Endothelial cell of umbilical vein (primary cell): ENCODE measurements around the gene CNN1.

Experiments used
- CTCF ChIP-seq, 2 donors: IDR thresholded peaks; 1 replicate in 1 of 2; 2 replicates in 1 of 2; pipeline ENCODE4 v1.5.1; 2011; ENCODE audit warnings: low read length in 2 of 2, mild to moderate bottlenecking in 2 of 2, moderate library complexity in 2 of 2, control low read depth in 1 of 2, inconsistent platforms in 1 of 2, low read depth in 1 of 2; ENCODE audit not compliant: insufficient read depth in 1 of 2; ENCODE audit errors: extremely low read depth in 1 of 2
- EZH2 ChIP-seq: IDR thresholded peaks from 2 replicates; pipeline ENCODE4 v1.6.1; 2012; ENCODE audit warnings: borderline replicate concordance, low read depth, mild to moderate bottlenecking, moderate library complexity, low read length, inconsistent platforms; ENCODE audit not compliant: severe bottlenecking
- FOS ChIP-seq: IDR thresholded peaks from 2 replicates; pipeline ENCODE4 v1.6.1; 2011; ENCODE audit warnings: mild to moderate bottlenecking, low read length, moderate library complexity, borderline replicate concordance; ENCODE audit not compliant: insufficient read depth
- GATA2 ChIP-seq: IDR thresholded peaks from 2 replicates; pipeline ENCODE4 v1.7.0; 2011; ENCODE audit warnings: low read depth, mild to moderate bottlenecking, moderate library complexity, mixed read lengths, low read length; ENCODE audit not compliant: insufficient read length, insufficient read depth
- JUN ChIP-seq: IDR thresholded peaks from 2 replicates; pipeline ENCODE4 v1.6.1; 2011; ENCODE audit warnings: borderline replicate concordance, low read depth; ENCODE audit not compliant: insufficient read length, insufficient read depth
- MYC ChIP-seq: IDR thresholded peaks from one replicate; pipeline ENCODE4 v1.6.1; 2011; ENCODE audit warnings: mild to moderate bottlenecking, low read depth, low read length
- POLR2A ChIP-seq: IDR thresholded peaks from 2 replicates; pipeline ENCODE4 v1.6.1; 2012; ENCODE audit warnings: low read depth, mild to moderate bottlenecking, control low read depth, low read length
- POLR2AphosphoS5 ChIP-seq: IDR thresholded peaks from 2 replicates; pipeline ENCODE4 v1.6.1; 2012; ENCODE audit warnings: low read depth, mild to moderate bottlenecking, control low read depth, low read length, moderate library complexity; ENCODE audit not compliant: insufficient read depth
- TF ChIP-seq, protein P1 (sequence below): IDR thresholded peaks from 2 replicates; pipeline ENCODE4 v1.6.1; 2011; ENCODE audit not compliant: insufficient read depth, insufficient read length

DNA sequence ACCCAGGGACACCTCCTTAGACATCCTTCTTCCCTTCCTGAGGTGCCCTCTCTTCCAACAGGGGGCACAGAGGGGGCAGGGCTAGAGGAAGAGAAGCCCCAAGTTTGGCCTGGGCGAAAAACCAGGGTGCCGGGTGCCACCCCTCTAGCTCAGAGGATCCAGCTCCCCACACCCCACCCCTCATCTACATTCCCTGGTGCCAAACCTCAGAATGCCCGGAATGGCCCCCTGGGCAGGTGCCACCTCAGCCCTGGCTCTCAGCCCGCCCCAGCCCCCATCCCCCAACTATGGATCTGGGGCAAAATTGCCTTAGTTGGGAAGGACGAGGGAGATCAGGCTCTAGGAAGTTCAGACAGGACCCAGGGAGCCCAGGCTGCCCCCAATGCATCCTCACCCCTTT, 2.0 kb downstream of the CNN1 start:
- TF ChIP-seq CTCF (IDR thresholded peaks at IDR 0.05; ENCODE audit: extremely low read depth in 1 of 2, insufficient read depth in 1 of 2, low read depth in 1 of 2, low read length in 2 of 2) (no peak), POLR2A (no peak), POLR2AphosphoS5 (no peak), FOS (no peak), JUN (no peak), EZH2 (no peak), MYC (no peak), GATA2 (no peak)
- TF ChIP-seq, protein P1, sequence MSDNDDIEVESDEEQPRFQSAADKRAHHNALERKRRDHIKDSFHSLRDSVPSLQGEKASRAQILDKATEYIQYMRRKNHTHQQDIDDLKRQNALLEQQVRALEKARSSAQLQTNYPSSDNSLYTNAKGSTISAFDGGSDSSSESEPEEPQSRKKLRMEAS = no peak
